Cortex of kidney (tissue), 1 donor: ENCODE results near the gene EPHB3.

ENCODE experiments used
- DNase-seq: peaks from one replicate; lab custom pipeline; 2025; lab: John Stamatoyannopoulos, UW

EPHB3 gene

GRCh38 chr3:184581331-184581855, 19.8 kb downstream of the EPHB3 start:
- DNase-seq: no peak

DNA sequence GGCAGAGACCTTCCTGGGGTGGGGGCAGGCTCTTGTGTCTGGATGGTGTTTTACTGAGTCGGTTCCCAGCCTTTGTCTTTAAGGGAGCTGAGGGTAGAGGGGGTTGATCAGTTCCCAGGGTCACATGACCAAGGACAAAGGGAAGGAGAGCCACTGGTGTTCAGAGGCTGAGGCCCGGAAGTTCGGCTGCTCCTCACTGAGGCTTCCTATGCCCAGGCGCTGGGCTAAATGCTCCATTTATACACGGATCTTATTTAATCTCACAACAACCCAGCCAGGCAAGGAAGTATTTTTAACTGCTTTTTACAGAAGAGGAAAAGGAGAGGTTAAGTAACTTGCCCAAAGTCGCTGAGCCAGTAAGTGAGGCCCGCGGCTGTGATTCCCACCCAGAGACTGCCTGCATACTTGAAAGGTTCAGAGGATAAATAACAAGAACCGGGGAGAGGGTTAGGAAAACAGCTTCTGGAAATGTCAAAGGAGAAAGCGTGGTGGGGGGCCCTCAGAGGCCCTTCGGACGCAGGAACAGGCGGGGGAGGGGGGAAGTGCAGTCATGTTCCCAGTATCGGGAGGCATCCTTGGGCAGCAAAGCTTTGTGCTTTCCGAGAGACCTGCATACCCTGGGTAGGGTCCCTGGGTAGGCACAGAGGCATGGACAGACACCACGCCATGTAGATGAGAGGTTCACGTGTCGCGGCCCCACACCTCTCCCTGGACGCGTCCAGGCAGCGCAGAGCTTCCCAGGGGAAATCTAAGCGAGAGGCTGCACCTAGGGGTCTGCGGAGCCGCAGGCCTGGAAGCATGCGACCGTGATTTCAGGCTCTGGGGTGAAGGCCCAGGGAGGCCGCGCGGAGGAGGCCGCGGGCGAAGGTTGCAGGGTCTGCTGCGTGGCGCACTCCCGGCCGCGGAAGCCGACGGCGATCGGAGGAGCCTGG, 21.3 kb downstream of the EPHB3 start:
- DNase-seq: no peak

GRCh38 chr3:184583578-184584451, 22.2 kb downstream of the EPHB3 start:
- DNase-seq: no peak

GRCh38 chr3:184584464-184584891, 22.9 kb downstream of the EPHB3 start:
- no peak for DNase-seq

DNA sequence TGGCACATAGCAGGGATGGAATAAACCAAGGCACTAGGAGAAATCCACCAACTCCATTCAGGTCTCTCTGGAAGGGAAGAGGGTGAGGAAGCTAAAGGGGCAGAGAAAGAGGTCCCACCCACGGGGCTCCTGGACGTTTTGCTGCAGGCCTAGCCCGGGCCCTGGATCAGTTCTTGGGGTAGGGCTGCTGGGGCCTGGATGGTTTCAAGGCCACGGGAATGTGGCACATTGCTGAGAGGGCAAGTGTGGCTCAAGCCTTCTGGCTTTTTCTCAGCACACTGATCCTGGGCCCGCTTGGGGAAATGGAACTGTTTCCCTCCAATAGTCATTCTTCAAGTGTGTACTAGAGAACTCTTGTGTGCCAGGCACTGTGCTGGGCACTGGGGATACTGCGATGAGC, 24.0 kb downstream of the EPHB3 start:
- DNase-seq: no peak

DNA sequence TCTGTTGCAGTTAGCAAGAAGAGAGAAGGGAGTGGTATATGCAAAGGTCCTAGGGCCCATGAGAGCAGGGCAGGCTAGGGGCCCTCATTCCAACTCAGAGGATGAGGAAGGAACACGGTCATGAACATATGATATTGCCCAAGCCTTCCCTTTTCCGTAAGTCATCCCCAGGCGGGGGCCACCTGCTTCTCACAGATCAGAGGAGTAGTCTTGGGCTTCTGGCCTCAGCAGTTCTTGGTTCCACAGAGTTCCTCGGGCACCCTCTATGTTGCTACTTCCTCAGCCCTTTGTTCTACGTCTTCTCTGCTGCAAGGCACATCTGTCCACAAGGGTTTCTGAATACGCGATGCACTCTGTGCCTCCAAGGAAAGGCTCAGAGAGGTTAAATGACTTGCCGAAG, 25.3 kb downstream of the EPHB3 start:
- DNase-seq: no peak

DNA sequence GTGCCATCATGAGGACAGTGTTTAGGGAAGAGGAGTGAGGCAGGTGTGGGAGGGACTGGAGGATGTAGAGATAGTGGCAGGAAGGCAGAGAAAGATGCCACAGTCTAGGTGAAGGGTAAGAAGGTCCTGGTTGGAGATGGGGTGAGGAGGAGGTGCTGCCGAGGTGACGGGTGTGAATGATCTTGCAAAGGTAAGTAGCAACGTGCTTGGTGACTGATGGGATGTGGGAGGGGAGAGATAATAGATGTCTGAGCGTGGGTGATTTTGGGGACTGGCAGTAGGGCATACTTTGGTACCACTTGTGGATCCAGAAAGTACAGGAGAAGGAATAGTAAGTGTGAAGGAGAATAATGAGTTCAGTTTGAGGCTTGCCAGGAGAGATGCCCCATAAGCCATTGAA, 27.2 kb downstream of the EPHB3 start:
- no peak for DNase-seq

GRCh38 chr3:184590795-184591194, 29.2 kb downstream of the EPHB3 start:
- DNase-seq: no peak

GRCh38 chr3:184591789-184592188, 30.2 kb downstream of the EPHB3 start:
- DNase-seq: no peak

DNA sequence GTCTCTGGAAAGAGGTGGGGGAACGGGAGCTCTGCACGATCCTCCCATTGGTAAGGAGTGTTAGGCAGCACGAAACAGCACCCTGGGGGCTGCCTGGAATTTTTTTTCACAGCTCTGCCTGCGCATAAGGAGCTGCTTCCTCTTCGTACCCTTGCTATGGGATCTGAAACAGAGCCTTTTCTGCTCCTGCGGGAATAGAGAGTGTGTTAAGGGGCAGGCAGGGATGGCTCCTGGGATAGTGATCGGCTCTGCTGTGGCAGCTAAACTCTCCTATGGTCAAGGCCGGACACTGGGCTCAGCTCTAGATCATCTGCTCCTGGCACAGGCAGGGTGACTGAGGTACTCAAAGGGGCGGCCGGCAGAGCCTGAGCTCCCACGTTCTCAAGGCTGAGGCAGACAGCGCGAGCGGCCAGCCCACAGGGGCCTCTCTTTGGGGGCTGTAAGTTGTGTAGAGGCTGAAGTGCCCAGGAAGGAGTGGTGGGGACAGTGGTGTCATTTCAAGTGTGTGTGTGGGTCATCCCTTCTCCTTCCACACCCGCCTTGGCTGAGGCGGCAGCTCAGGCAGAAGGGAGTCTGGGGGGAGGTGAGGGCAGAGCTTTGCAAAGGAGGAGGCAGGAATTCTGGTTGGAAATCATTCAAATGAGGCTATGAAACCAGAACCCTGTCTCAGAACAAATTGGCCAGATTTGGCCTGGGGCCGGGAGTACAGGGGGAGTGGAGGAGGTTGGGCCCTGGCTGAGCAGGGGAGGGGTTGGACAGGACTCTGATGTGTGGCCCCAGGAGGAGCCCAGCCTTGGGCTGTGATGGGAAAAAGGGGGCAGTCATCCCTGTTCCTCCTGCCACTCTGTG, 31.0 kb downstream of the EPHB3 start:
- DNase-seq: no peak

DNA sequence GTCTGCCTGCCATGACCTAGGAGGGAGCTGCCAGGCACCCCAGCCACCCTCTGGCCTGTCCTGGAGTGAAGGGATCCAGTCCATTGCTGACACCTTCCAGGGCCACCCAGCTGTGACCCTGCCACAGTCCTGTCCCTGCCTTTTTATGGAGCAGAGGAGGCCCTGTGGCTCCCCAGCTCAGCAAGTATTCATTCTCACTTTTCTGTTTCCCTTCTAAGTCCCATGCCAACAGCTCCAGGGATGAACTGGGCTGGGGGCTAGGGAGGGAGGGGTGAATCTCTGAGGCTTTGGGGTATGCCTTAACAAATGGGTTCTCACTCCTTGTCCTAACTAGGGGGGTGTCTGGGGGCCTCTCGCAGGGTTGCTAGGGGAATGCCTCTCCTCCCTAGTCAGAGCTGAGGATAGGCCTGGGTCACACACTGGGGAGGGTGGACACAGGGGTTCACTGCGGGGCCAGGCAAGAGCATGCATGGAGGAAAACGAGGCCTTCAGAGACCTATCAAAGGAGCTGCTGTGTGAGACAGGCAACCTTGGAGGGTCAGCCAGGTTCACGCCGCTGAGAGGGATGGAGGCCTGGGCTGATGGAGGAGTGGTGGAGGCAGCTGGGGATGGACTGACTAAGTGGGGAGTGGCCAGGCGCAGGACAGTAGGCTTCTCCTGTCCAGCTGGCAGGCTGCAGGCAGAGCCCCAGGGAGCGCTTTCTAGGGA, 31.8 kb downstream of the EPHB3 start:
- DNase-seq: no peak

DNA sequence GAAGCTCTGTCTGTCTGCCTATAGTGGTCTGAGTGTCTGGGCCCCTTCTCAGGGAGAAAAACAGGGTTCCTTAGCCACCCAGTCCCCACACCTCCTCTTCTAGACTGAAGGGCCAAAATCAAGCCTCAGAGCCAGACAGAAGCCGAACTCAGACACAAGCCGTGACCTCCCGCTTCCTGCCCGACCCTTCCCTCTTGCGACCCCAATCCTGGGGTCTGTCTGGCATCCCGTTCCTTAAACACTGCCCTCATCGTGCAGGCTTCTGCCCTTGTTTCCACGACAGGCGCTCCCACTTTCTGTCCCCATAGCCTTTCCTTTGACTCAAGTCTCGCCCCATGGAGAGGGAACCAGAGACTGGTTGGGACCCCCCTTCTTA, 32.3 kb downstream of the EPHB3 start:
- DNase-seq: no peak

- no peak for DNase-seq
Measured at GRCh38 chr3:184594371-184595001, 32.9 kb downstream of the EPHB3 start.

DNA sequence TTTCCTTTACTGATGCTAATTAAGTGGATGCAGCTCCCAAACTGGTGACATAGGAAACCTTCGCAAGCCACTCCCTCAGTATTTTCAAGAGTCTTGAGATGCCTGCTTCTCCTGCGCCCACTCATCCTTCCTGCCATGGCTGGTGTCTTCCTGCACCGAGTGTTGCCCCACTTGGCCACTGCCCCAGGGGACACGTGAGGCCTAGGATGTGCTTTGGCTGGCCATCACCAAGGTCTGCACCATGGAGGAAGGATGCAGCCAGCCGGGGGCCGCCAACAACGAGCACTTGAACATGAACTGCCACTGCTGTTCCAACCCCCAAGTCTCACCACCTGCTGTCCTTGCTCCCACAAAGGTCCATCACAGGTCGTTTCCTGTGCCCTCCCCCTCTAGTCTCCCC, 34.1 kb downstream of the EPHB3 start:
- no peak for DNase-seq

DNA sequence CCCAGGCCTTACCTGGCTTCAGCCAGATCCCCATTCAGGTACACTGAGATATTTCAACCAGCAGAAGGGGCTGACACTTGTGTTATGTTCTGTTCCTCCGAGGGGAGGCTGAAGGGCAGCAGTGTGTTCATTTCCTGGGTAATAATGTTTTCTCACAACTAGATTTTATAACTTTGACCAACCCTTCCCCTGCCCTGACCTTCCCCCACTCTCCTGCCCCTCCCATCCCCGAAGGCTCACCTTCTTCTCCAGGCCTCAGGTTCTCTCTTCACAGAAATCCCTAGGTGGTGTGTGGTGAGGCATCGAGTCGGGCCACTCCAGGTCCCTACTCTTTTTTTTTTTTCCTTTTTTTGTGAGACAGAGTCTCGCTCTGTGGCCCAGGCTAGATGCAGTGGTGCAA, 34.6 kb downstream of the EPHB3 start:
- DNase-seq: no peak

DNA sequence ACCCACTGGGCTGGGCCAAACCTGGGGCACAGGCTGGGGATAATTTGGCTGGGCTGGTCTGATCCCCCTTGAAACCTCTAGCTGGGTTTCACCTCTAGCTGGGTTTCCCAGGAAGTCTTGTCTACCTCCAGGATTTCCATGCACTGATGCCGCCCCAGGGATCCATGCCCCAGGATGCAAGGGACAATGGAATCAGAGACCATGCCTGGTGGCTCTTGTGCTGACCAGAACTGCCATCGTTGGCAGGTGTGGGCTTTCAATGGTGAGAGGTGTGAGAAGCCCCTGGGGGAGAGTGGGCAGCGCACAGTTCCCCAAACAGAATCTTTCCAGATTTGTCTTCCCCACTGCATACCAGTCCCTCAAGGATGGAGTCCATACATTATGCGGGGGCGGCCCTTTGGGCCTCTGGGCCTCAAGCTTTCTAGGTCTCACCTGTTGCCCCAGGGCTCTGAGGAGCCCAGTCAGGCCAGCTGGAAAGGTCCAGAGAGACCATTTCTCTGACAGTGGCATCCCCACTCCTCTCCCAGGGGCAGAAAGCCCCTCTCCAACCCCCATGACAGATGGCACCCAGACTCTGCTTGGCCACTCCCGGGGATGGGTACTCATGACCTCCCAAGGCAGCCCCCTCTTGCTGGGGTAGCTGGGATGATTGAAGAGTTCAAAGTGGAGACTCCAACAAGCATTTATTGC, 35.4 kb downstream of the EPHB3 start:
- DNase-seq: no peak

- no peak for DNase-seq
Measured at GRCh38 chr3:184597829-184598573, 36.4 kb downstream of the EPHB3 start.

GRCh38 chr3:184598574-184598927, 37.0 kb downstream of the EPHB3 start:
- no peak for DNase-seq

DNA sequence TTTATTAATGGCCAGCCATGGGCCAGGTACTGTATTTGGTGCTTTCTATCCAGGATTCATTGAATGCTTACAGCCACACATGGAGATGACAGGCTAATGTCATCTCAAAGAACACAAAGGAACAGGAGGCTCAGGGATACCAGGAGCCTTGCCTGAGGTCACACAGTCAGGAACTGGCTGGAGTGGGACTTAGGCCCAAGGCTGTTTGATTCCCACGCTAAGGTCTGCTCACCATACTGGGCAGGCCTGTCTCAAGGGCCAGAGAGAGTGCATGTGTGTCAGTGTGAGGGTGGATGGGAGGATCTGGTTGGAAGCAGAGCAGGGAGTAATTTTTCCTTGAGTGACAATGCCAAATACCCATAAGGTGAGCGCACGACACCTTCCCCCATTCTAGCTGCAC, 37.6 kb downstream of the EPHB3 start:
- no peak for DNase-seq
